Suppressor macrophage (primary cell): ENCODE data around the gene ADGB.

Experiments used
- DNase-seq, 4 experiments: peaks; one replicate each; pipeline ENCODE4 v3.0.0-alpha.2; 2020 to 2022

The ADGB gene

GRCh38 chr6:146864300-146864699, 265.5 kb downstream of the ADGB start:
- DNase-seq, result no peak

GRCh38 chr6:146864885-146865284, 266.1 kb downstream of the ADGB start:
- DNase-seq, result no peak
